CD4-positive, alpha-beta T cell treated with Interleukin-6 for 4 hours (primary cell): Measurements from ENCODE around the gene KIF11.

ENCODE experiments used
- DNase-seq: peaks from one replicate; pipeline ENCODE4 v3.0.0-alpha.2; 2020; ENCODE audit warnings: mixed read lengths

The KIF11 gene

DNA sequence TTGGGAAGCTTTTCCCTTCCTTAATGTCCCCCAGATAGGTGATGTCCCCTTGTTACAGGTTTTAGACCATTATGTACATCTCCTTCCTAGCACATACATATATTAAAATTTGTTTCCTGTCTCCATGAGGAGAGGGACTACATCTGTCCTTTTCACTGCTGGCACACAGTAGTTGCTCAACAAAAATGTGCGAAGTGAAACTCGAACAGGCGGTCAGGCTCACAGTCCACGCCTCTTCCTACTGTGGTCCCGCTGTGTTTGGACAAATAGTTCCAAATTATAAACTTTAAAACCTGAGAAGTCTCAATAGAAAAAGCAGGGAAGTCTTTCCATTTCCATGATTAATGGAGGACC, 95.6 kb downstream of the KIF11 start:
- DNase-seq, result no peak

DNA sequence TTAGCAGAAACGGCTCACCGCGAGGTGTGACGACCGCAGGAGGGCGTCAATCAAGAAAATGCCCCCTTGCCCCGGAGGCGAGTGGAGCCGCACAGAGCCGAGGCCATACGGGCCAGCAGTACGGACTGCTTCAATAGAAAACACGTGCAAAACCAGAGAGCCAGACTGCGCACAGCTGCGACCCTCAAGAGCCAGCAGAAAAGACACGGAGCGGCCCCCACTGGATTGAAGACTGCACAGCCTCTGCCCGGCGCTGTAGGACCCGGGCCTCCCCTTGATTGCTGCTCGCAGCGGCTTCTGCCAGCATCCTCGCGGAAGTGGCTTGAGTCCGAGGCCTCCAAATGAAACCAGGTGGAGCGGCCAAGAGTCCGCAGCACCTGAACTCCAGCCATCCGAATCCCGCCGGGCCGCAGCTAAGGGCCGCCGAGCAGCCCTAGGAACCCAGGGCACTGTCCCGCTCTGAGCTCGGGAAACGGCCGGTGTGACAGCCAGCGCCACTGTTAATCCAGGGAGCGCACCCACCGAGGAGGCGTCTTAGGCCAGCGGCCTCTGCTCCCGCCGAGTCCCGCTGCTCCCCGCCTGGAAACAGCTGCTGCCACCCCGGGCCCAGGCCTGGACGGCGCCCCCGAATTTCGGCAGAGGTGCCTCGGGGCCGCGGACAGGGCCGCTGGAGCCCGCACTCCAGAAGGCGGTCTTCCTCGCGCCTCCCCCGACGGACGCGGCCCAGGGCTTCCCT, 96.2 kb downstream of the KIF11 start:
- DNase-seq, result peak; percentile 11

DNA sequence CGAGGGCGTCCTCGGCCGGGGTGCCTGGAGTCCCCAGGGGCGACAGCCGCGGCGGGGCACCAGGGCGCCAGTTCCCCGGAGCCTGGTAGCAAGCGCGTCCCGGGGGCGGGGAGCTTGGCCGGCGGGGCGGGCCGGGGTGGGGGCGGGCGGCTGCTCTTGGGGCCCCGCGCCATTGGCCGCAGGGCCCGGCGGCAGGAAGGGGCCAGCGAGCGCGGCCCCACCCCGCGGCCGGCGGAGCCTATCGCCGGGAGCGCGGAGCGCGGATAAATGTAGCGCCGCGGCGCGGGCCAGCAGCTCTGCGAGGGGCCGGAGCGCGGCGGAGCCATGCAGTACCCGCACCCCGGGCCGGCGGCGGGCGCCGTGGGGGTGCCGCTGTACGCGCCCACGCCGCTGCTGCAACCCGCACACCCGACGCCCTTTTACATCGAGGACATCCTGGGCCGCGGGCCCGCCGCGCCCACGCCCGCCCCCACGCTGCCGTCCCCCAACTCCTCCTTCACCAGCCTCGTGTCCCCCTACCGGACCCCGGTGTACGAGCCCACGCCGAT, 96.8 kb downstream of the KIF11 start, which contains the start of gene HHEX:
Gene HHEX (plus strand): TSS at position 293 of the 548 bp plus-strand sequence. CDS start 32 bp downstream, at position 325.
- peak; percentile 42 for DNase-seq

DNA sequence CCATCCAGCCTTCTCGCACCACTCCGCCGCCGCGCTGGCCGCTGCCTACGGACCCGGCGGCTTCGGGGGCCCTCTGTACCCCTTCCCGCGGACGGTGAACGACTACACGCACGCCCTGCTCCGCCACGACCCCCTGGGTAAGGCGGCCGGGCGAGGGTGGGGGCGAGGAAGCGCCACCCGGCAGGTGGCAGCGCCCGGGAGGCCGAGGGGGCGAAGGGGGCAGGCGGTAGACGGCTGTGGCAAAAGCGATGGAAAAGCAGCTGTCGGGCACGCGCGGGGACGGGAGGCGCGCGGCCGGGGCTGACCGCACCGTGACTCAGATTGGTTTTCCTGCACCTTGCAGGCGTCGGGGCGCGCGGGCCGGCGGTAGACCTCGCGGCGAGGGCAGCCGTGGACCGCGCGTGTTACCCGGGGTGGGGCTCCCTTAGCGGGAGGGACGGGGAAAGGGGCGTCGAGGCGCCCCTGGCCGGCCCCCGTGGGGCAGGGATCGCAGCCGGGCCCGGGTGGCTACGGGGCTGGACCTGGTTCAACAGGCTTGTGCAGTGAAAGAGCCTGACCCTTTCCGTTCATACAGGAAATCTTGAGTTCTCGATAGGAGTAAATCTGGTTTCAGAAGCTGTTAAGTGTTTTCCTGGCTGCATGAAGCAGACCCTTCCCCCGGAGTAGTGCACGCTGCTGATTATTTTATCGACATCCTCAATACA, 97.4 kb downstream of the KIF11 start:
- DNase-seq, result peak; percentile 58

DNA sequence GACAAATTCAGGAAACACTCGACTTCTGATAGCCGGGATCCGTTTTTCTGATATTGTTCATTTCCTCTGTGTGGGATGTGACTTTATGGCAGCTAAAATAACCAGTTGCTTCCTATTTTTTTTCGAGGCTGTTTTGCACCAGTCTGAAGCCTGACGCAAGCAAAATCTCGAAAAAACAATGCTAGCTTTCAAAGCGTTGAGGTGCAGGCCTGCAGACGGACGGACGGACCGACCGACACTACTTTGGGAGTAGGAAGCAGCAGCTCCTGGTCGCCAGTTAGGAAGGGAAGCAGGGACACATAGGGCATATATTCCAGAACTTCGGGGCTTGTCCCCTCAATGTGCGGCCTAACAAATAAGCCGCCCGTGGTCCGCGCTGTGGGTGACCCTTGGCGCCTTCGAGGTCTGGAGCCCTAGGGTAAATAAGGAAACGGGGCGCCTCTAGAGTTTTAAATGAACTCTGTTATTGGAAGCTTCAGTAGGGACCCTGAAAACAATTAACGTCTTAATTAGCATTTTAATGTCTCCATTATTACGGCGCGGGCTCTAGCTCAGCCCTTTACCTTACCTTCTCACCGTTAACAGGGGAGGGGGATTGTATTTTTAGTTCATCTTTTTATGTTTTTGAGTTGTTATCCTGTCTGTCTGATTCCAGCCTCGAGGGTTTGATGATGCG, 98.1 kb downstream of the KIF11 start:
- no peak for DNase-seq

DNA sequence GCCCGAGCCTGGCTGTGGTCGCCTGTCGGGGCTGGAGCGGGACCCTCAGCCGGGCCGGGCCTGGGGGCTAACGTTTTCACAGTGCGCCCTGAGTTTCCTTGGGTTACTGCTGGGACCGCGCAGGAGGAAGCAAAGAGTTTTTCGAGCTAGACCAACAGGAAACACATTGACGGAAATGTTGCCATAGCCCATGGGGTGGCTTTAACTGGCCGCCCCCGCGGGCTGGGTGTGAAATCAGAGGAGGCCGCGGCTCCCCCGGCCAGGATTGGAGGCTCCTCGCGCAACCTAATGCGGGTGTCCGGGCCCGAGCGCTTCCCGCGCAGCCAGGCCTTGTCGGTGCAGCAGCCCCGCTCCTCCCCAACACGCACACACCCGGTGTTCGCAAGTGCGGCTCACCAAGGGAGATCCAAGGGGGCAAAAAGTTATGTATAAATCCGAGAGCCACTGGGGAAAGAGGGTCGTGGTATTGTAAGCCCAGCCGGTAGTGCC, 98.7 kb downstream of the KIF11 start:
- no peak for DNase-seq

DNA sequence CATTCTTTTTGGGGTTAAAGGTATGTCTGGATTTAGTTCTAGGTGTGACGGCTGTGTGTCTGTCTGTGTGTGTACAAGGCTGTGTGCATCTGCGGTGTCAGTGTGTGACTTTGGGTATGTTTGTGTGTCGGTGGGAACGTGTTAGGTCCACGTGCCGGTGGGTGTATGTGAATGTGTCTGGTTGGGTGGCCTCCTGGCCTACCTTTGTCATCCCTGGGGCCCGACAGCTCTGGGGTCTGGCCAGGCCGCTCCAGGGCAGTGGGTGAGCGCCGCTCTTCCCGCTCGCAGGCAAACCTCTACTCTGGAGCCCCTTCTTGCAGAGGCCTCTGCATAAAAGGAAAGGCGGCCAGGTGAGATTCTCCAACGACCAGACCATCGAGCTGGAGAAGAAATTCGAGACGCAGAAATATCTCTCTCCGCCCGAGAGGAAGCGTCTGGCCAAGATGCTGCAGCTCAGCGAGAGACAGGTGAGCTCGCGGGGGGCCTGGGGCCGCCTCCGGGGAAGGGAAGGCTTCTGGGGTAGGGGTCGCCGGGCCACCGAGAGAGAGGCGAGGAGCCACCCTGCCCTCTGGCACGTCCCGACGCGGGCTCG, 99.2 kb downstream of the KIF11 start:
- DNase-seq, result no peak

DNA sequence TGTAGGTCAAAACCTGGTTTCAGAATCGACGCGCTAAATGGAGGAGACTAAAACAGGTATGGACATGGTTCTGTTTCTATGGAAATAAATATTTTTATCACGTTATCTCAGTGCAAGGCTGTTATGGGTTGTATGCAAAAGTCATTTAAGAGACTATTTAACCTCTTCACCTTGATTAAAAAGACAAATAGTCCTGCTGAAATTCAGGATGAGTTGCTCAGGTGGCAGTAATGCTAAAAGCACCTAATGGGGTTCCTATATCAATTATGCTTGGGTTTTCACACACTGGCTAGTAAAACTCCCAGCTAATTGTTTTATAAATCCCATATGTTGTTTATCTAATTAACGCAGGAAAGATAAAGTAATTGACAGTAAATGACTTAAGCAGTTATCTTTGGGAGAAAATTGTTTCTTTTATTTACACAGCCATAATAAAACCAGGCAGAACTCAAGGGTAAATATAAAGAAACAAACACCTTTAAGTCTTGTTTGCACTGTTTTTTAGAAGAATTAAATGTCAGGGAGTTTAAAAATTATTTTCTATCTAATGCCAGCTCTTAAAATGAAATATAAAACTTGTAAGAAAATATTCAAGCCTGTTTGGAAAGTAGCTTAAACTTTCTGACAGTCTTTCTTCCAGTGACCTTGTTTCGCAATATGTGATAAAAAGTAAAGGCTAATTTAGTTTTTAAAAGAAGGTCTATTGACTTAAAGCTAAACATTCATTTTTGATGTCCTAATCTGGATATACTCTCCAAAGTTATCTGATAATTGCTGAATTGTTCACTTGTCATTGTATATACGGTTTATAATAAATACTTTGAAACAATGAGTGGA, 100.0 kb downstream of the KIF11 start:
- no peak for DNase-seq

DNA sequence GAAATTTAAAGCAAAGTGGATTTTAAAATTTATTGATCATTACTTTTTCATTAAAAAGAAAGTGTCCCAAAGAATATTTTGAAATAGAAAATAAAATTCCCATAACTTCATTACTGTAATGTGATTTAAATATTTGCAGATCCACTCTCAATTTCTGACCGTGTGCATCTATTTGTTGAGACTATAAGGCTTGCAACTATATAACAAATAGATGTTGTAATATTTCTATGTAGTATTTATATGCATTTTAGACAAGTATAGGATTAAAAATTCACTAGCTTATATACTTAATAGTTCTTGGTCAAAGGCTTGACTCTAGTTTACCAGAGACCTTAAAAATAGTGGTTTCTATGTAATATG, 100.6 kb downstream of the KIF11 start:
- no peak for DNase-seq

DNA sequence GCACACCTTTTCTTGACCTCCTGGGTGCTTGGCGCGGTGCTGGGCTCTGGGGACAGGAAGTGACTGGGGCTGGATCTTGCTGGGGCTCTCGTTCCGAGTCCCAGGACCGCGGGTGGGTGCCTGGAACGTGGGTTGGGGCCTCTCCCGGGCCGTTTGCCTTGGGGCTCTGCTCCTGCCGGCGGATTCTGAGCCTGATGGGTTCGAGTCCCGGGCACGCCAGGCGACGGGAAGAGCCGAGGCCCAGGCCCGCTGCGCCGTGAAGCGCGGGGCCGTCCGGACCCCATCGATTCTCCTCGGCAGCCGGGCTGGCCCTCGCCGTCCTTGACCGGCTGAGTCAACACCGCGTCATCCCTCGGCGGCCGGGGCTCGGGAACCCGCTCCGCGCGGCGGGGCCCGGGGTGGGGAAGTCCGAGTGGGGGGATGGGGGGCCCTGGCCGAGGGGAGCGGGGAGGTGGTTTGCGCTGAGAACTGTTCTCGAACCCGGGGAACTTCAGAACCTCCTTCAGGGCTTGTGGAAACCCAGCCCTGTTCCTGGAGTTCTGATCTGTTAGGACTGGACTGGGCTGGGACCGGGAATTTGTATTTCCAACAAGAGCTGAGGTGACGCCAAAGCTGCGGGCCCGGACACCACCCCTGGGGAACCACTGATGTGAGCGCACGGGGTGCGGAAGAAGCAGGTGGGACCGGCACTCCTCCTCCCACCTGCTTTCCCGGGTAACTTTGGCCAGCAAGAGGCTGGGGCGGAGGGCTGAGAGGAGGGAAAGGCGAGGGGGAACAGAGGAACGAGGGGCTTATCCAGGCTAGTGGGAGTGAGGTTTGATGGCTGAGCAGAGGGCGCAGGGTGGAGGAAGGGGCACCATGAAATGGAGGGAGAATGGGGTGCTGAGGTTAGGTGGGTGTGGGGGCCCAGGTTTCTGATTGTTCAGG, 103.0 kb downstream of the KIF11 start:
- no peak for DNase-seq

DNA sequence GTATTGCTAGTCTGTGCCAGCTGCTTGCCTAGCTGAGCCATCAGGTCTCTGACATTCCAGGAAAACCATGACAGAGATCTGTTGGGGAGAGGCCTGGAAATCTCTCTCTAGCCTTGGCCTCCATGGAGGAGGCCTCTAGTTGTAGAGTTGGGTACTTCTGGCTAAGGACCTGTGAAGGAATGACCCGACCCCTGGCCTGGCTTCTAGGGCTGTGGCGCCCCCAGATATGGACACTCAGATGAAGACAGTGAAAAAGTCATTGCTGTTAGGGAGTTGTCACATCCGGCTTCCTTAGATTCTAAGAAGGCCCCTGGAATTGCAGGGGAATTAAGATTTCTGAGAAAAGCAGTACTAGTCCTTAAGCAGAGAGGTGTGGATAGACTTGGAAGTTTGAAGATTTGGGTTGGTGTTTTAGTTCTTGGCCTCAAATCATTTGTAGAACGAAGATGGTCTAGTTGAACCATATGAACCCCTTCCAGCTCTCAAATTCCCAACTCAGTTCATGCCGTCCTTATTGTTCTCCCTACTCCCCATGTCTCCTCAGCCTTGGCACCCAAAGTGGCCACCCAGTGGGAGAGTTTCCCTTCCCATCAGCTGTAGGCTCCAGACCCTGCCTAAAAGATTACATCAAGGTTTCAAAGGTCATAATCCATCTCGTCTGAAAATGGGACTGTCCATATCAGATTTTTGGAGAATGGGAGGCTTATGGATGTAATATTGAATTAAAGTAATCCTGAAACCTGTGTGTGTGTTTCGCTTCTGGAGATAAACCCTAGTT, 103.9 kb downstream of the KIF11 start:
- DNase-seq, result no peak

DNA sequence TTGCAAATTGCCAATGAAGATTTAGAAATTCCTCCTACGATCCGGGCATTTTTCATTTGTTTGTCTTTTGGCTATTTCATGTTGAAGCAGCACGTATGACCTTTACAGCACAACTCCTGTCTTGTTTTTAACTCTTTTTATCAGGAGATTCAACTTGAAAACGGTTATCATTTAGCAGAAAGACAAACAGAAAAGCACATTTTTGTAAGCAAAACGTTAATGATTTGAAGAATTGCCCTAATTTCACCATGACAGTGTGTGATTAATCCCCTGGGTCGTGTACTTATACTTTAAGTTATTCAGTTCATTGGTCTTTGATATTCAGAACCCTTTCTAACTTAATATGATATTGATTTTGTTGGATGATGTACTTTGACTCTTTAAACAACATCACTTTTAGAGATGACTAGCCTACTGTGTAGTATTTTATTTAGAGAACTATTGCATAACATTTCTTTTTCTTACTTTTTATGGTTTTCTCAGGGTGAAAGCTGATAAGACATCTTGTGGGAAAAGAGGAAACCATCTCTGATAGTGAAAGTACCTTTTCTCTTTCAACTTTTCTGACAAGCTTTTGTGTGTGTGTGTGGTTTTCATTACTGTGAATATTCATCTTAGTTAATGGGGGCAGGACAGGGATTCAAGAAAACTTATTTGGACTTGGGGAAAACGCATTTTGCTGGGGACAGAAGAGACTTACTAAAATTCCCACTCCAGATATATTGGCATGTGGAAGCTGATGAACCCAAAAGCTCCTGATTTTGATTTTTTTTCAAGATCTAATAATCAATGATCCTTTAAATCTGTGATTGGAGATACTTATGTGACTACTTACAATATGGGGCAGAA, 105.0 kb downstream of the KIF11 start:
- DNase-seq, result no peak

DNA sequence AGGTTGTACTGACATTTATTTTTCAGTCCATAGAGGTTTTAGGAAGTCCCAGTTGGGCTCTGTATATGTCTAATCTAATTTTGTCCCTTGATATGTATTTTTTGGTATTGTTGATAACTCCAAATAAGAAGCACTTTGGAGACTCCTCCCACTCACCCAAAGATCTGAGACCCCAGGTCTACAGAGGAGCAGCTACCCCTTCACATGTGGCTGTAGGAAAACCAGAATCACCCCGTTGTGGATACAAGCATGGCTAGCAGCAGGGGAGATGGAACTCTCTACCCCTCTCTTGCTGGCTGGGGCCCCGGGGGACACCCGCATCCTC, 106.2 kb downstream of the KIF11 start:
- no peak for DNase-seq

DNA sequence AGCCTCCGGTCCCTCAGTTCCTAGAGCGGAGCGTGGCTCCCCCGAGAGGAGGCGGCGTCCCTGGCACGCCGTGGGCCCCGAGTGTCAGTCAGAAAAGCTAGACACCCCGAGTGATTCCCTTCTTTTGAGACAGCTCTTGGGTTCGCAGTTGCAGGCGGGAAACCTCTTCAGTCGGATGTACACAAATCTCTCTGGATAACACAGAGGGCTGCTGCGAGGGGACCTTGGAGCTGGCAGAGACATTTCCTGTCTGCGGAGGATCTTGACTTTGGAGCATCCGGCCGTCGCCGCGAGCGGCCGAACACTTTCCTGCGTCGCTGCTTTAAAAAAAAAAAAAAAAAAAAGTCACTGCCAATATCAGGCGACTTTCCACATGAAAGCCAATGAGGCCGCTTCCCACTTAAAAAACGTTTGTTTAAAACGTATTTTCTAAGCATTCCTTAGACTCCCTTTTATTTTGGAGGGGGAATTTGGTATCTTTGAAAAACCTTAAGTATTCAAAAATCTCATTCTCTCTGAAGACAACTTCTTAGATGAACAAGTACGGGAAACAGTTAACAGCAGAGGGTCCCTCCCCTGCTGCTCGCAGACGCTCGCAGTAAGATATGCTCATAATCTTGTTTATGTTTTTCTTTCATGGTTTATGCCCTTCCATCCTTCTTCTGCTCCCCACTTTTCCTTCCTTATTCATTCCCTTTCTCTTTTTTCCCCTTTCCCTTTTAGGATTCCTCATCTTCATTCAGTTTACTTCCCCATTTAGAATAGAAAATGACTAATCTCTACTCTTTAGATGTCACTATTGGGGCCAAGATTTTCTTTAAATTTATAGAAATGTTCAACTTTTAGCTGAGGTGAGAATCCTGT, 106.8 kb downstream of the KIF11 start:
- DNase-seq, result peak; percentile 37

DNA sequence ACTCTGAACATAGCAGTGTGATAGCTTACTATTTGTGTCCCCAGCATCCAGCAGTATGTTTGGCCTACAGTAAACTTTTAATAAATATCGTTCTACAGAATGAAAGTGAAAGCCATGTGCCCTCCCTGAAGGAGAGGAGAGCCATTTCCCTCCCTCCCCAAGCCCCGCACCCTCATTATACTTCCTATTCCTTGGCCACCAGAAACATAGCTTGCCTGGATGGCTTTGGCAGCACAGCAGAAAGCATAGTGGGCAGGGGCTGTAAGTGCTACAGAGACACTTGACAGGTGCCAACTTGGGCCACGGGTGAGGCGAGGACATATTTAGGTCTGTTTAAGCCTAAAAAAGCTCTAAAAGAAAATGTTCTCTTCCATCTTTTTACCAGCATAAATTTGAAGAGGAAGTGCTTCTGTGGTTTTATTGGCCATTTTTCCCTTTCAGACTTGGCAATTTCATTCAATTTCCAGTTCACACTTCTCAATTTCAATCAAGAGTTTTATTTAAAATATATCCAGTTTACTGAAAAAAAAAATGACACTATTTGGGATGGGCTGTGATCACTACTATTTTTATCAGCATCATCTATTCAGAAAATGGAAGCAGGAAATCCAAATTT, 109.5 kb downstream of the KIF11 start:
- DNase-seq, result no peak
